Suprapubic skin (tissue), 4 donors: ENCODE measurements around the gene NTN4.

Experiments used
- CTCF ChIP-seq, 2 donors: fragments of 200-600 bp in 1 of 2; fragments of 450-650 bp in 1 of 2; sonication (generic) in 1 of 2; IDR thresholded peaks; one replicate each; pipeline ENCODE4 v1.5.1; 2016 to 2019; ENCODE audit warnings: antibody characterized with exemption in 2 of 2, mild to moderate bottlenecking in 1 of 2, moderate library complexity in 1 of 2
- EP300 ChIP-seq: sonication (generic); formaldehyde crosslinking; IDR thresholded peaks from one replicate; pipeline ENCODE4 v1.6.1; 2017; ENCODE audit warnings: antibody characterized with exemption
- POLR2AphosphoS5 ChIP-seq, 3 donors: sonication (generic); formaldehyde crosslinking; IDR thresholded peaks; one replicate each; pipeline ENCODE4 v1.6.1; 2017; ENCODE audit warnings: antibody characterized with exemption in 3 of 3

GRCh38 chr12:95838125-95838524 is 47.6 kb upstream of the NTN4 start:
- TF ChIP-seq CTCF (IDR thresholded peaks at IDR 0.05) (no peak), EP300 (no peak), POLR2AphosphoS5 (IDR thresholded peaks at IDR 0.05) (no peak)
